Liver (tissue), 9 donors: ENCODE data around the gene TCF12. TPM values are rescaled to one million over a fixed set of nuclear protein-coding genes. Genes with fewer than 3 reads are reported as not detected.

Experiments
- DNase-seq: peaks from one replicate; pipeline ENCODE4 v3.0.0-alpha.2; 2017; ENCODE audit warnings: low spot score
- H3K27ac ChIP-seq, 2 donors: one replicate each; pipeline ENCODE4 v1.7.0; 2013; ENCODE audit warnings: inconsistent platforms in 2 of 2, low read length in 2 of 2, control low read depth in 1 of 2, low read depth in 1 of 2, mild to moderate bottlenecking in 1 of 2
- H3K27me3 ChIP-seq, 4 donors: one replicate each; pipeline versions ENCODE4 v1.6.1 to v1.7.0; 2013; ENCODE audit warnings: low read length in 3 of 4, inconsistent platforms in 1 of 4, mild to moderate bottlenecking in 1 of 4, moderate library complexity in 1 of 4; ENCODE audit not compliant: control insufficient read depth in 4 of 4, insufficient read depth in 4 of 4
- H3K36me3 ChIP-seq, 4 donors: one replicate each; pipeline versions ENCODE4 v1.6.1 to v1.7.0; 2013; ENCODE audit warnings: low read length in 3 of 4, mild to moderate bottlenecking in 3 of 4, low read depth in 1 of 4, moderate library complexity in 1 of 4; ENCODE audit not compliant: control insufficient read depth in 4 of 4, insufficient read depth in 3 of 4
- H3K4me1 ChIP-seq, 4 donors: one replicate each; pipeline versions ENCODE4 v1.6.1 to v1.7.0; 2013; ENCODE audit warnings: low read length in 3 of 4, mild to moderate bottlenecking in 3 of 4, moderate library complexity in 1 of 4; ENCODE audit not compliant: control insufficient read depth in 4 of 4, insufficient read depth in 4 of 4
- H3K4me3 ChIP-seq, 3 donors: one replicate each; pipeline versions ENCODE4 v1.6.1 to v1.7.0; 2013; ENCODE audit warnings: low read length in 3 of 3, control low read depth in 1 of 3, low read depth in 1 of 3, mild to moderate bottlenecking in 1 of 3
- H3K9ac ChIP-seq, 2 donors: one replicate each; pipeline ENCODE4 v1.7.0; 2013; ENCODE audit warnings: low read length in 2 of 2, mild to moderate bottlenecking in 2 of 2, moderate library complexity in 2 of 2, control low read depth in 1 of 2, low read depth in 1 of 2
- H3K9me3 ChIP-seq, 4 donors: one replicate each; pipeline versions ENCODE4 v1.6.1 to v1.7.0; 2013; ENCODE audit warnings: low read length in 3 of 4; ENCODE audit not compliant: control insufficient read depth in 4 of 4
- EGR1 ChIP-seq, 2 donors: IDR thresholded peaks; 2 replicates each; pipeline ENCODE4 v1.6.1; 2016 to 2018; ENCODE audit warnings: antibody characterized with exemption in 2 of 2, low read depth in 2 of 2
- FOXA1 ChIP-seq: IDR thresholded peaks from 2 replicates; pipeline ENCODE4 v1.6.1; 2016; ENCODE audit warnings: antibody characterized with exemption
- FOXA2 ChIP-seq: IDR thresholded peaks from 2 replicates; pipeline ENCODE4 v1.6.1; 2016; ENCODE audit warnings: antibody characterized with exemption
- GABPA ChIP-seq, 2 donors: IDR thresholded peaks in 1 of 2; conservative IDR thresholded peaks in 1 of 2; 2 replicates each; pipeline ENCODE4 v1.6.1; 2016; ENCODE audit warnings: antibody characterized with exemption in 2 of 2, mild to moderate bottlenecking in 1 of 2, moderate library complexity in 1 of 2
- HNF4A ChIP-seq, 2 donors: conservative IDR thresholded peaks; 2 replicates each; pipeline ENCODE4 v1.6.1; 2016; ENCODE audit warnings: antibody characterized with exemption in 2 of 2, mild to moderate bottlenecking in 2 of 2
- JUND ChIP-seq, 2 donors: IDR thresholded peaks; 2 replicates each; pipeline ENCODE4 v1.6.1; 2016; ENCODE audit warnings: antibody characterized with exemption in 2 of 2
- NR2F2 ChIP-seq: IDR thresholded peaks from 2 replicates; pipeline ENCODE4 v1.6.1; 2016; ENCODE audit warnings: antibody characterized with exemption
- RAD21 ChIP-seq, 2 donors: IDR thresholded peaks; 2 replicates each; pipeline ENCODE4 v1.6.1; 2016; ENCODE audit warnings: antibody characterized with exemption in 2 of 2, mild to moderate bottlenecking in 2 of 2
- RXRA ChIP-seq, 2 donors: IDR thresholded peaks; 2 replicates each; pipeline ENCODE4 v1.6.1; 2017 to 2018; ENCODE audit warnings: antibody characterized with exemption in 2 of 2, mild to moderate bottlenecking in 1 of 2
- SP1 ChIP-seq: IDR thresholded peaks from 2 replicates; pipeline ENCODE4 v1.6.1; 2018; ENCODE audit warnings: antibody characterized with exemption, mild to moderate bottlenecking
- TAF1 ChIP-seq: conservative IDR thresholded peaks from 2 replicates; pipeline ENCODE4 v1.6.1; 2016; ENCODE audit warnings: antibody characterized with exemption, mild to moderate bottlenecking
- YY1 ChIP-seq: IDR thresholded peaks from 2 replicates; pipeline ENCODE4 v1.6.1; 2016; ENCODE audit warnings: antibody characterized with exemption, mild to moderate bottlenecking
- WGBS: extraction: QIAGEN DNeasy Blood & Tissue Kit; methylation state at CpG from one replicate; pipeline ENCODE4 v1.1.7; 2013; 5-methylcytosine and 5-hydroxymethylcytosine counted together
- polyA plus RNA-seq, 2 donors: library from polyadenylated mRNA; stranded (reverse) in 1 of 2; unstranded in 1 of 2; fragments of 200-250 nt in 1 of 2; fragments of >200 nt in 1 of 2; fragmentation: Nextera tagmentation in 1 of 2; extraction: Ambion mirVana in 1 of 2; gene quantifications; one replicate each; pipeline versions ENCODE4 v1.2.1 to v1.2.3, GENCODE V29; 2013 to 2015
- total RNA-seq, 2 donors: library from RNA; depleted of rRNA; stranded (reverse); fragments of >200 nt; gene quantifications; one replicate each; pipeline ENCODE4 v1.2.3, GENCODE V29; 2014
- TF ChIP-seq, protein P1 (sequence below): fragments of 150-350 bp; IDR thresholded peaks from 2 replicates; pipeline ENCODE4 v1.5.1; 2017; ENCODE audit warnings: improper control_type of control experiment, low read depth, low read length; ENCODE audit not compliant: missing input control
- TF ChIP-seq, protein P2 (sequence below): IDR thresholded peaks from 2 replicates; pipeline ENCODE4 v1.6.1; 2016; ENCODE audit warnings: antibody characterized with exemption, mild to moderate bottlenecking
- TF ChIP-seq, protein P3 (sequence below): IDR thresholded peaks from 2 replicates; pipeline ENCODE4 v1.6.1; 2016; ENCODE audit warnings: antibody characterized with exemption
- TF ChIP-seq, protein P4 (sequence below): IDR thresholded peaks from 2 replicates; pipeline ENCODE4 v1.6.1; 2016; ENCODE audit warnings: antibody characterized with exemption
- TF ChIP-seq, protein P5 (sequence below): IDR thresholded peaks from 2 replicates; pipeline ENCODE4 v1.6.1; 2016; ENCODE audit warnings: antibody characterized with exemption
- donor health status: healthy.
- donor health status: healthy.
- donor health status: healthy.
- donor health status: healthy.
- donor health status: healthy.

TCF12 gene
- total and polyA plus RNA-seq, 4 donors: 8.7 to 38.3 (median 22.3) TPM

DNA sequence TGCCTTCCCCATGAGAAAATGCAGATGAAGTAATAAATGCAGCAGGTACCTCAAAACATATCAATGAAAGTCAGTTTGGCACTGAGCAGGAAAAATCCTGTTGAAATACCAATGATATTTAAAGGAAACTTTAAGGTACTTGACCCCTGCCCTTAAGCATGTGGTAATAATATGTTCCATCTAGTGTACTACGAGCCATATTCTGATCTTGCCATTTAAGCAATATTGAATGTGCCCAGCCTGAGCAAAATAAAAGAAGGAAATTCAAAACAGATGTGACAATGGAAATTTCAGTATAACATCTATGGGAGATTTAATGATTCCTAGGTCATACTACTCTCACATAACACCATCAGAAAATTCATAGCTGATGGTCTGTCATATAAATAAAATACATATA lies 266.1 kb downstream of the TCF12 start:
- Histone ChIP-seq H3K27me3 (no peaks in the 10 kb centered on the region), H3K9me3 (no peaks in the 10 kb centered on the region), H3K27ac (peak overlapping the region; percentile 87 to 92), H3K4me1 (peaks cover 1 to 37% (median 28%) of the 10 kb centered on the region in 4 donors), H3K4me3 (no peak overlapping the region), H3K36me3 (no peaks in the 10 kb centered on the region), H3K9ac (peak overlapping the region in 1 of 2 donors; percentile 67)
- WGBS: 34% methylated on average over 1 of the region's 1 CpG
- TF ChIP-seq SP1: no peak
- TF ChIP-seq, protein P1, sequence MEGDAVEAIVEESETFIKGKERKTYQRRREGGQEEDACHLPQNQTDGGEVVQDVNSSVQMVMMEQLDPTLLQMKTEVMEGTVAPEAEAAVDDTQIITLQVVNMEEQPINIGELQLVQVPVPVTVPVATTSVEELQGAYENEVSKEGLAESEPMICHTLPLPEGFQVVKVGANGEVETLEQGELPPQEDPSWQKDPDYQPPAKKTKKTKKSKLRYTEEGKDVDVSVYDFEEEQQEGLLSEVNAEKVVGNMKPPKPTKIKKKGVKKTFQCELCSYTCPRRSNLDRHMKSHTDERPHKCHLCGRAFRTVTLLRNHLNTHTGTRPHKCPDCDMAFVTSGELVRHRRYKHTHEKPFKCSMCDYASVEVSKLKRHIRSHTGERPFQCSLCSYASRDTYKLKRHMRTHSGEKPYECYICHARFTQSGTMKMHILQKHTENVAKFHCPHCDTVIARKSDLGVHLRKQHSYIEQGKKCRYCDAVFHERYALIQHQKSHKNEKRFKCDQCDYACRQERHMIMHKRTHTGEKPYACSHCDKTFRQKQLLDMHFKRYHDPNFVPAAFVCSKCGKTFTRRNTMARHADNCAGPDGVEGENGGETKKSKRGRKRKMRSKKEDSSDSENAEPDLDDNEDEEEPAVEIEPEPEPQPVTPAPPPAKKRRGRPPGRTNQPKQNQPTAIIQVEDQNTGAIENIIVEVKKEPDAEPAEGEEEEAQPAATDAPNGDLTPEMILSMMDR: no peak
- TF ChIP-seq, protein P2, sequence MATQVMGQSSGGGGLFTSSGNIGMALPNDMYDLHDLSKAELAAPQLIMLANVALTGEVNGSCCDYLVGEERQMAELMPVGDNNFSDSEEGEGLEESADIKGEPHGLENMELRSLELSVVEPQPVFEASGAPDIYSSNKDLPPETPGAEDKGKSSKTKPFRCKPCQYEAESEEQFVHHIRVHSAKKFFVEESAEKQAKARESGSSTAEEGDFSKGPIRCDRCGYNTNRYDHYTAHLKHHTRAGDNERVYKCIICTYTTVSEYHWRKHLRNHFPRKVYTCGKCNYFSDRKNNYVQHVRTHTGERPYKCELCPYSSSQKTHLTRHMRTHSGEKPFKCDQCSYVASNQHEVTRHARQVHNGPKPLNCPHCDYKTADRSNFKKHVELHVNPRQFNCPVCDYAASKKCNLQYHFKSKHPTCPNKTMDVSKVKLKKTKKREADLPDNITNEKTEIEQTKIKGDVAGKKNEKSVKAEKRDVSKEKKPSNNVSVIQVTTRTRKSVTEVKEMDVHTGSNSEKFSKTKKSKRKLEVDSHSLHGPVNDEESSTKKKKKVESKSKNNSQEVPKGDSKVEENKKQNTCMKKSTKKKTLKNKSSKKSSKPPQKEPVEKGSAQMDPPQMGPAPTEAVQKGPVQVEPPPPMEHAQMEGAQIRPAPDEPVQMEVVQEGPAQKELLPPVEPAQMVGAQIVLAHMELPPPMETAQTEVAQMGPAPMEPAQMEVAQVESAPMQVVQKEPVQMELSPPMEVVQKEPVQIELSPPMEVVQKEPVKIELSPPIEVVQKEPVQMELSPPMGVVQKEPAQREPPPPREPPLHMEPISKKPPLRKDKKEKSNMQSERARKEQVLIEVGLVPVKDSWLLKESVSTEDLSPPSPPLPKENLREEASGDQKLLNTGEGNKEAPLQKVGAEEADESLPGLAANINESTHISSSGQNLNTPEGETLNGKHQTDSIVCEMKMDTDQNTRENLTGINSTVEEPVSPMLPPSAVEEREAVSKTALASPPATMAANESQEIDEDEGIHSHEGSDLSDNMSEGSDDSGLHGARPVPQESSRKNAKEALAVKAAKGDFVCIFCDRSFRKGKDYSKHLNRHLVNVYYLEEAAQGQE: no peak
- TF ChIP-seq NR2F2: no peak
- TF ChIP-seq EGR1 (IDR thresholded peaks at IDR 0.05; ENCODE audit: low read depth in 2 of 2): no peak
- TF ChIP-seq, protein P3, sequence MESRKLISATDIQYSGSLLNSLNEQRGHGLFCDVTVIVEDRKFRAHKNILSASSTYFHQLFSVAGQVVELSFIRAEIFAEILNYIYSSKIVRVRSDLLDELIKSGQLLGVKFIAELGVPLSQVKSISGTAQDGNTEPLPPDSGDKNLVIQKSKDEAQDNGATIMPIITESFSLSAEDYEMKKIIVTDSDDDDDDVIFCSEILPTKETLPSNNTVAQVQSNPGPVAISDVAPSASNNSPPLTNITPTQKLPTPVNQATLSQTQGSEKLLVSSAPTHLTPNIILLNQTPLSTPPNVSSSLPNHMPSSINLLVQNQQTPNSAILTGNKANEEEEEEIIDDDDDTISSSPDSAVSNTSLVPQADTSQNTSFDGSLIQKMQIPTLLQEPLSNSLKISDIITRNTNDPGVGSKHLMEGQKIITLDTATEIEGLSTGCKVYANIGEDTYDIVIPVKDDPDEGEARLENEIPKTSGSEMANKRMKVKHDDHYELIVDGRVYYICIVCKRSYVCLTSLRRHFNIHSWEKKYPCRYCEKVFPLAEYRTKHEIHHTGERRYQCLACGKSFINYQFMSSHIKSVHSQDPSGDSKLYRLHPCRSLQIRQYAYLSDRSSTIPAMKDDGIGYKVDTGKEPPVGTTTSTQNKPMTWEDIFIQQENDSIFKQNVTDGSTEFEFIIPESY: no peak
- no peak for TF ChIP-seq TAF1
- TF ChIP-seq HNF4A (conservative IDR thresholded peaks at IDR 0.05): no peak
- DNase-seq: no peak

DNA sequence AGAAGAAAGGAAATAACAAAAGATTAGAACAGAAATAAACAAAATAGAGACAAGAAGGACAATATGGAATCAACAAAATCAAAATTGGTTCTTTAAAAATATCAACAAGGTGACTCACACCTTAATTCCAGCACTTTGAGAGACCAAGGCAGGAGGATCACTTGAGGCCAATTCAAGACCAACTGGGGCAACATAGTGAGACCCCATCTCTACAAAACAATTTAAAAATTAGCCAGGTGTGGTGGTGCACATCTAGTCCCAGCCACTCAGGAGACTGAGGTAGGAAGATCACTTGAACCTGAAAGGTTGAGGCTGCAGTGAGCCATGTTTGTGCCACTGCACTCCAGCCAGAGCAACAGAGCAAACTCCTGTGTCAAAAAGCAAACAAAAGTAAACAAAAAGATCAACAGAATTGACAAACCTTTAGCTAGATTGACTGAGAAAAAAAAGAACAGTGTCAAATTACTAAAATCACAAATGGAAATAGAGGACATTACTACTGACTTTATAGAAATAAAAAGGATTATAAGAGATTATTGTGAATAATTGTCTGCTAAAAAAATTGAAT lies 267.1 kb downstream of the TCF12 start:
- no peak overlapping the region for H3K4me3 ChIP-seq
- no peaks in the 10 kb centered on the region for H3K9me3 ChIP-seq
- no peaks in the 10 kb centered on the region for H3K36me3 ChIP-seq
- no peaks in the 10 kb centered on the region for H3K27me3 ChIP-seq
- peaks cover 1 to 37% (median 28%) of the 10 kb centered on the region in 4 donors for H3K4me1 ChIP-seq
- H3K27ac ChIP-seq: peak overlapping the region; percentile 75 to 79
- peak overlapping the region in 1 of 2 donors; percentile 42 for H3K9ac ChIP-seq
- TF ChIP-seq SP1 (peak; percentile 28), HNF4A (conservative IDR thresholded peaks at IDR 0.05) (peak; percentile 54 to 71), FOXA2 (peak; percentile 68), FOXA1 (peak; percentile 49), NR2F2 (no peak), RAD21 (IDR thresholded peaks at IDR 0.05) (peak in 1 of 2 donors; percentile 10), RXRA (IDR thresholded peaks at IDR 0.05) (peak in 1 of 2 donors; percentile 48), GABPA (IDR thresholded peaks at IDR 0.05 in 1 of 2, conservative IDR thresholded peaks at IDR 0.05 in 1 of 2) (no peak), JUND (IDR thresholded peaks at IDR 0.05) (peak in 1 of 2 donors; percentile 8), YY1 (peak; percentile 88)
- TF ChIP-seq, protein P4, sequence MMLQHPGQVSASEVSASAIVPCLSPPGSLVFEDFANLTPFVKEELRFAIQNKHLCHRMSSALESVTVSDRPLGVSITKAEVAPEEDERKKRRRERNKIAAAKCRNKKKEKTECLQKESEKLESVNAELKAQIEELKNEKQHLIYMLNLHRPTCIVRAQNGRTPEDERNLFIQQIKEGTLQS: no peak
- TF ChIP-seq, protein P2: peak; percentile 41
- TF ChIP-seq, protein P5, sequence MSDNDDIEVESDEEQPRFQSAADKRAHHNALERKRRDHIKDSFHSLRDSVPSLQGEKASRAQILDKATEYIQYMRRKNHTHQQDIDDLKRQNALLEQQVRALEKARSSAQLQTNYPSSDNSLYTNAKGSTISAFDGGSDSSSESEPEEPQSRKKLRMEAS: no peak
- TF ChIP-seq, protein P3: peak; percentile 42
- no peak for DNase-seq
